GM12892 (cell line): Measurements from ENCODE around the gene CNTNAP2.

Experiments
- POLR2A ChIP-seq: IDR thresholded peaks from 2 replicates; pipeline ENCODE4 v1.6.1; 2011; ENCODE audit warnings: low read depth, low read length, control low read depth
- POLR2AphosphoS5 ChIP-seq: IDR thresholded peaks from 2 replicates; pipeline ENCODE4 v1.6.1; 2011; ENCODE audit warnings: low read depth, low read length, control low read depth

DNA sequence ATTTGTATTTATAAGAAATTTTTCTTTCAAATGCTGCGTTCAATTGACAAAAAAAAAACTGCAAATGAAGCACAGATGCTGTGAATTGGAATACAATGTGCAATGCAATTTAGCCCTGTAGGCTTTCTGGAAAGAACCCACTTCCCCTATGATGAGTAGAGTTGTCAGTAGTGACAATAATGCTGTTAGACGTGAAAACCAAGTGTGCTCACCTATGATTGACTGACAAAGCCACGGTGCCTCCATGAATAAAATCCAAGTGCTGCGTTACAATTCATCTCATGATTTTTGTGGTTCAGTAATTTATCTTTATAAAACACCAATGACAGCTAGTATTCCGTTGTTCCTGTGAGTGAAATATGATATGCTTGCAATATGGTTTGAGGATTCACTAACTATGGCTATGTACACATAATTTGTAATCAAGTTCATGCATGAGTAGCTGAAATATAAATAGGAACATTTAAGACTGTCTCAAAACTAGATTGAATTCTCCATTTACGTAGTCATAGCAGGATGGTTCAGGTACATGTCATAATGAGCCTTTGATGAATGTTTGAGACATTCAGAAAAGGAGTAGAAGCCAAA, 1160.3 kb downstream of the CNTNAP2 start:
- TF ChIP-seq POLR2AphosphoS5 (no peak), POLR2A (no peak)
